Right renal cortex interstitium (tissue), 3 donors: ENCODE data around the gene SF3B3. TPM values are rescaled to one million over a fixed set of nuclear protein-coding genes. Genes with fewer than 3 reads are reported as not detected.
"Not testable (repeated sequence)": the region's sequence is repeated elsewhere in the genome, so short reads cannot be mapped to it uniquely, and the experiment has no call there.

Source experiments
- DNase-seq, 3 donors: peaks; one replicate each; pipeline ENCODE4 v3.0.0-alpha.2; 2013; ENCODE audit warnings: low read depth in 3 of 3, low spot score in 2 of 3
- polyA plus RNA-seq, 3 donors: library from polyadenylated mRNA; unstranded; fragments of 120-200 nt; gene quantifications; one replicate each; pipeline ENCODE4 v1.2.1, GENCODE V29; 2013; ENCODE audit not compliant: insufficient read length in 3 of 3

The SF3B3 gene
- polyA plus RNA-seq, 3 donors: 388 to 395 (median 388) TPM

DNA sequence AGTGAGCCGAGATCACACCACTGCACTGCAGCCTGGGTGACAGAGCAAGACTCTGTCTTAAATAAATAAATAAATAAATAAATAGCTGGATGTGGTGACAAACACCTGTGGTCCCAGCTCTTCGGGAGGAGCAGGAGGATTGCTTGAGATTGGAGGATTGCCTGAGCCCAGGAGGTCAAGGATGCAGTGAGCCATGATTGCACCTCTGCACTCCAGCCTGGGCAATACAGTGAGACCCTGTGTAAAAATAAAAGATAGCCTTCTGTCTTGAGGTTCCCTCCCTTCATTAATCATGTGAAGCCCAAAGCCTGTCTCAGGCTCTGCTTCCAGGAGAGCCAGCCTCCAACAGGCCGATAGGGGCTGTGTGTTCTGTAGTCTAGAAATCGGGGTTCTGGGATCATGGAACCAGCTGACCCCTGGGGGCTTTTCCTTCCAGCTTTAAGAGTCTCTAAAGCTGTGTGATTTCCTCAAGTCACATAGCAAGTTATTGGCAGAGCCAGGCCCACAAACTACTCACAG, 88.2 kb downstream of the SF3B3 start:
- DNase-seq: no peak

DNA sequence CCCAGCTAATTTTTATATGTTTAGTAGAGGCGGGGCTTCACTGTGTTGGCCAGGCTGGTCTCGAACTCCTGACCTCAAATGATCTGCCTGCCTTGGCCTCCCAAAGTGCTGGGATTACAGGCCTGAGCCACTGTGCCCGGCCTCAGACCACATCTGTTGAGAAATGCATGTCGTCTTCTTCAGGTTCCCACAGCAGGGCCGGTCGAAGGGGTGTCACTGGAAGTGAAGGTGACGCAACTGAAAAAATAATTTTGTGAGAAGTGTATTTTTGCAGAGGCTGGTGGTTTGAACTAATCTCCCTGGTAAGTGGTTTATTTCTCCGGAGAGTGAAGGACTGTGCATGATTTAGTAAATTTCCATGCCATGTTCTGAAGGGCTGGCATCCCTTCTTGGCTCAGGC, 89.3 kb downstream of the SF3B3 start:
- DNase-seq: no peak

GRCh38 chr16:70614208-70614951, 90.8 kb downstream of the SF3B3 start:
- no peak for DNase-seq

GRCh38 chr16:70615945-70616344, 92.3 kb downstream of the SF3B3 start:
- DNase-seq: no peak

GRCh38 chr16:70621864-70622263, 98.2 kb downstream of the SF3B3 start:
- DNase-seq: not testable (repeated sequence)

Other genes with a start within 250 kb of the SF3B3 start
- 10 to 100 TPM; 82.7 to 97.8 (median 91.1) TPM for gene AARS1, start 234.3 kb upstream of the SF3B3 start, polyA plus RNA-seq
- gene DDX19B, start 224.6 kb upstream of the SF3B3 start, polyA plus RNA-seq: 10 to 100 TPM; 36.2 to 43.9 (median 40.6) TPM
- 10 to 100 TPM; 46.2 to 50.4 (median 47.0) TPM for gene DDX19A, start 176.9 kb upstream of the SF3B3 start, polyA plus RNA-seq
- gene ST3GAL2, start 84.7 kb upstream of the SF3B3 start, polyA plus RNA-seq: 10 to 100 TPM; 22.4 to 27.6 (median 24.2) TPM
- gene FCSK, start 69.2 kb upstream of the SF3B3 start, polyA plus RNA-seq: 10 to 100 TPM; 11.6 to 13.8 (median 12.8) TPM
- 10 to 100 TPM; 65.5 to 67.9 (median 65.8) TPM for gene COG4, start 262 bp upstream of the SF3B3 start, polyA plus RNA-seq
- under 1 TPM; 0.67 to 0.95 (median 0.85) TPM for gene IL34, start 122.7 kb downstream of the SF3B3 start, polyA plus RNA-seq
- gene MTSS2, start 162.2 kb downstream of the SF3B3 start, polyA plus RNA-seq: 10 to 100 TPM; 36.8 to 45.1 (median 39.8) TPM